ENCODE measurements around the gene ZDHHC11B. TPM values are rescaled to one million over a fixed set of nuclear protein-coding genes. Genes with fewer than 3 reads are reported as not detected.

The ZDHHC11B gene
- total RNA-seq, 2 experiments from 2014 or later = 0.59 TPM; not detected in 1

- ATAC-seq (no peak), DNase-seq (no peak)
- TF ChIP-seq, protein P1, sequence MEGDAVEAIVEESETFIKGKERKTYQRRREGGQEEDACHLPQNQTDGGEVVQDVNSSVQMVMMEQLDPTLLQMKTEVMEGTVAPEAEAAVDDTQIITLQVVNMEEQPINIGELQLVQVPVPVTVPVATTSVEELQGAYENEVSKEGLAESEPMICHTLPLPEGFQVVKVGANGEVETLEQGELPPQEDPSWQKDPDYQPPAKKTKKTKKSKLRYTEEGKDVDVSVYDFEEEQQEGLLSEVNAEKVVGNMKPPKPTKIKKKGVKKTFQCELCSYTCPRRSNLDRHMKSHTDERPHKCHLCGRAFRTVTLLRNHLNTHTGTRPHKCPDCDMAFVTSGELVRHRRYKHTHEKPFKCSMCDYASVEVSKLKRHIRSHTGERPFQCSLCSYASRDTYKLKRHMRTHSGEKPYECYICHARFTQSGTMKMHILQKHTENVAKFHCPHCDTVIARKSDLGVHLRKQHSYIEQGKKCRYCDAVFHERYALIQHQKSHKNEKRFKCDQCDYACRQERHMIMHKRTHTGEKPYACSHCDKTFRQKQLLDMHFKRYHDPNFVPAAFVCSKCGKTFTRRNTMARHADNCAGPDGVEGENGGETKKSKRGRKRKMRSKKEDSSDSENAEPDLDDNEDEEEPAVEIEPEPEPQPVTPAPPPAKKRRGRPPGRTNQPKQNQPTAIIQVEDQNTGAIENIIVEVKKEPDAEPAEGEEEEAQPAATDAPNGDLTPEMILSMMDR (IDR thresholded peaks at IDR 0.05) = no peak
- CTCF ChIA-PET = no interaction called here
- no peaks in the 10 kb centered on the region for H3K36me3 Mint-ChIP-seq (ENCODE audit: low read depth)
- H3K4me3 Mint-ChIP-seq = no peak overlapping the region
- POLR2A ChIA-PET = no interaction called here
- intact Hi-C loops (cut with micrococcal nuclease) = loop anchor here (5.0 kb wide), 1 partner anchor 228 kb away; no protein-coding TSS in a partner anchor
- peaks cover 12% of the 10 kb centered on the region for H3K4me1 Mint-ChIP-seq (ENCODE audit: low read depth)
- peaks cover 7% of the 10 kb centered on the region for H3K27me3 Mint-ChIP-seq
- no peaks in the 10 kb centered on the region for H3K9me3 Mint-ChIP-seq
- H3K27ac Mint-ChIP-seq = no peak overlapping the region
Observed at GRCh38 chr5:674630-675011, 109.9 kb downstream of the ZDHHC11B start.

GRCh38 chr5:673831-674629 is 110.5 kb downstream of the ZDHHC11B start:
- CTCF ChIA-PET = no interaction called here
- POLR2A ChIA-PET = interaction anchor here (0.9 to 1.4 kb wide), 2 partner anchors 10 to 218 kb away, joined by 3 read pairs; partner anchors contain the start of genes BRD9 and TRIP13
- H3K4me3 Mint-ChIP-seq = no peak overlapping the region
- intact Hi-C loops (cut with micrococcal nuclease) = loop anchor here (5.0 kb wide), 1 partner anchor 228 kb away; no protein-coding TSS in a partner anchor
- ATAC-seq (no peak), DNase-seq (no peak)
- TF ChIP-seq, protein P1 (IDR thresholded peaks at IDR 0.05) = no peak
- H3K27me3 Mint-ChIP-seq = peaks cover 7% of the 10 kb centered on the region
- H3K27ac Mint-ChIP-seq = no peak overlapping the region
- H3K36me3 Mint-ChIP-seq (ENCODE audit: low read depth) = no peaks in the 10 kb centered on the region
- peaks cover 12% of the 10 kb centered on the region for H3K4me1 Mint-ChIP-seq (ENCODE audit: low read depth)
- H3K9me3 Mint-ChIP-seq = no peaks in the 10 kb centered on the region

DNA sequence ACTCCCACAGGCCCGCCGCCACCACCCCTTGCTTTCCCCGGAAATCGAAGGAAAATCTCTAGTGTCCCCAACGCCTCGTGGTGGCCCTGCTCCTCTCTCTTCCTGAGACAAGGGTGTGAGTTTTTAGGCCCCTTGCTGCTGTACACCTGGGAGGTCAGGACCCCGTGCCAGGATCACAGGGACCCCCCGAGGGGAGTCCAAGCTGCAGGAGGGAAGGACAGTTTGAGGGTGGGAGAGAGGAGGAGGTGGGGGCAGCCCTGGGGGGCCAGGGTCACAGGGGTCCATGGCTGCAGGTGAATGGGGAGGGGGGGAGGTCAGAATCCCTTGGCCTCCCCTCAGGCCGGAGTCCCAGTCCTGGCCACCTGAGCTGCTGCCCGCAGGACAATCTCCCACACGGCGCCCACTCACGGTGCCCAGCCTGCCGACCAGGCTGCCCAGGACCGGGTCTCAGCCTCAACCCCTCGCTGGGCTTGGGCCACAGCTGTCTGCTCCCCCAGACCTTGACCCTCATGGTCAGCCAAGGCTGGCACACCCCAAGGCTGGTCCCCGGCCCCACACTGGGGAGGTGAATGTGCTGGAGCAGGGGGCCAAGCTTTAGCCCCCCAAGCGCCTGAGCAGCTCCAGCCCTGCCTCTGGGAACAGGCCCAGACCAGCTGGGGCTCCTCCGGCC is 111.2 kb downstream of the ZDHHC11B start:
- no peaks in the 10 kb centered on the region for H3K36me3 Mint-ChIP-seq (ENCODE audit: low read depth)
- H3K4me1 Mint-ChIP-seq (ENCODE audit: low read depth) = peaks cover 12% of the 10 kb centered on the region
- POLR2A ChIA-PET = interaction anchor here (0.6 to 1.4 kb wide), 4 partner anchors 9 to 219 kb away, joined by 3 to 4 read pairs (median 3); partner anchors contain the start of genes BRD9 and TRIP13
- TF ChIP-seq, protein P1 (IDR thresholded peaks at IDR 0.05) = no peak
- ATAC-seq = no peak
- peaks cover 7% of the 10 kb centered on the region for H3K27me3 Mint-ChIP-seq
- H3K9me3 Mint-ChIP-seq = no peaks in the 10 kb centered on the region
- no peak overlapping the region for H3K27ac Mint-ChIP-seq
- intact Hi-C loops (cut with micrococcal nuclease) = loop anchor here (5.0 kb wide), 1 partner anchor 229 kb away; no protein-coding TSS in a partner anchor
- CTCF ChIA-PET = interaction anchor here (0.8 to 1.4 kb wide), 2 partner anchors 228 to 230 kb away, joined by 3 to 5 read pairs; no protein-coding TSS in a partner anchor
- no peak overlapping the region for H3K4me3 Mint-ChIP-seq
- no peak for DNase-seq

DNA sequence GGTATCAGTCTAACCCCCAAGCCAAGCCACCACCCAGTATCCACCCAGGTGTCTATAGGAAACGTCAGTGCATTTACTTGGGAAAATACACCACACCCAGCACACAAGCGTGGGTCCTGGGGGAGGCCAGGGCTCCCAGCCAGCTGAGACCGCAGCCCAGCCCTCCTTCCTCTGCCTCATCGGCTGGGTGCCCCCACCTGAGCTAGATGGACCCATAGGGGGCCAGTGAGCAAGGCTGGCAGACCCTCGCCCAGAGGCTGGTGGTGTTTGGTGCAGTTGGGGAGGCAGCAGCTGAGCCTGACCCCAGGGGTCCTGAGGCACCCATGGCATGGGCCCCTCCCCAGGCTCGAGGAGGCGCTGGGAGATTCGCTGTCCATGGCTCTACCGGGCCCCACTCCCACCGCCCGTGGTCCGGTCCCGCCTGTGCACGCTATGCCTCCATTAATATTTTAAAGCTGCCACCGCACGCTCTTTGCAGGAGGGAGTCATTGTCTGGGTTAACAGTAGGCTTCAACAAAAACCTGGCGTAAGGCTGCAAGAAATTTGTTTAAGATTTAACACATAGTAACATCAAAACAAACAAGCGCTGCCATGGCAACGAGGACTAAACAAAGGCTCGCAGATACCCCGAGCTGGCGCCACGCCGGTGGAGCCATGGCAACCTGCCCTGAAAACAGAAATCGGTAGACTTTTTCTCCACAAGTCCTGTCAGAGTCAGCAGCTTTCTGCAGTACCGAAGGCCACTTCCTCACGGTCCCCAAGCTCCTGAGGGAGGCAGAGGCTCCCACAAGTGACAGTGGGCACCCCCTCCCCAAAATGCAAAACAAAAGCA is 112.0 kb downstream of the ZDHHC11B start:
- ATAC-seq = peak; percentile 18
- no peak overlapping the region for H3K4me3 Mint-ChIP-seq
- no peak overlapping the region for H3K27ac Mint-ChIP-seq
- intact Hi-C loops (cut with micrococcal nuclease) = loop anchor here (5.0 kb wide), 1 partner anchor 230 kb away; no protein-coding TSS in a partner anchor
- peaks cover 12% of the 10 kb centered on the region for H3K4me1 Mint-ChIP-seq (ENCODE audit: low read depth)
- CTCF ChIA-PET = interaction anchor here (0.7 to 1.4 kb wide), 4 partner anchors 16 to 231 kb away, joined by 3 to 5 read pairs (median 4); no protein-coding TSS in a partner anchor
- POLR2A ChIA-PET = interaction anchor here (0.6 to 1.4 kb wide), 3 partner anchors 169 to 220 kb away, joined by 3 to 4 read pairs (median 3); partner anchors contain the start of genes BRD9 and TRIP13
- DNase-seq = peak; percentile 75
- peaks cover 7% of the 10 kb centered on the region for H3K27me3 Mint-ChIP-seq
- H3K9me3 Mint-ChIP-seq = no peaks in the 10 kb centered on the region
- peaks cover under 1% of the 10 kb centered on the region for H3K36me3 Mint-ChIP-seq (ENCODE audit: low read depth)
- TF ChIP-seq, protein P1 (IDR thresholded peaks at IDR 0.05) = no peak

All from activated CD8-positive, alpha-beta T cell treated with anti-CD3 and anti-CD28 coated beads for 36 hours (primary cell).